ENCODE data around the gene RBM47.

The RBM47 gene

DNA sequence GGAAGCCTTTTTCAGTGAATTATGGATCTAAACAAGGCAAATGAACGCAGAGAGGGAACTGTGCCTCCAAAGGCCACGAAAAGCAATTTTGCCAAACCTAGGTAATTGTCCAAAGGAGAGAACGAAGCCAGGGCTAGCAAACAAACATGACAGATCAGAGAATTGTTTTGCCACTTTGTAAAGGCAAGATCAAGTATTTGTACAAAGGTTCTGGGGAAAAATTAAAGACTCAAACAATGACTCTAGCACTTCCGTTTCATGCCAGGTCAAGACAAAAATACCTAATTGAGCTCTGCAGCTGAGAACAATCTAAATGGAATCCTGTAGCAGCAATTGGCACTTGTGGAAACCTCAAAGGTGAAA lies 8.5 kb downstream of the RBM47 start:
- peaks cover 9% of the 10 kb centered on the region for H3K4me1 ChIP-seq
- no peak overlapping the region for H3K4me2 ChIP-seq (ENCODE audit: low read length)
- no peaks in the 10 kb centered on the region for H3K9me3 ChIP-seq (ENCODE audit: control insufficient read depth, low read length)
- TF ChIP-seq, protein P1, sequence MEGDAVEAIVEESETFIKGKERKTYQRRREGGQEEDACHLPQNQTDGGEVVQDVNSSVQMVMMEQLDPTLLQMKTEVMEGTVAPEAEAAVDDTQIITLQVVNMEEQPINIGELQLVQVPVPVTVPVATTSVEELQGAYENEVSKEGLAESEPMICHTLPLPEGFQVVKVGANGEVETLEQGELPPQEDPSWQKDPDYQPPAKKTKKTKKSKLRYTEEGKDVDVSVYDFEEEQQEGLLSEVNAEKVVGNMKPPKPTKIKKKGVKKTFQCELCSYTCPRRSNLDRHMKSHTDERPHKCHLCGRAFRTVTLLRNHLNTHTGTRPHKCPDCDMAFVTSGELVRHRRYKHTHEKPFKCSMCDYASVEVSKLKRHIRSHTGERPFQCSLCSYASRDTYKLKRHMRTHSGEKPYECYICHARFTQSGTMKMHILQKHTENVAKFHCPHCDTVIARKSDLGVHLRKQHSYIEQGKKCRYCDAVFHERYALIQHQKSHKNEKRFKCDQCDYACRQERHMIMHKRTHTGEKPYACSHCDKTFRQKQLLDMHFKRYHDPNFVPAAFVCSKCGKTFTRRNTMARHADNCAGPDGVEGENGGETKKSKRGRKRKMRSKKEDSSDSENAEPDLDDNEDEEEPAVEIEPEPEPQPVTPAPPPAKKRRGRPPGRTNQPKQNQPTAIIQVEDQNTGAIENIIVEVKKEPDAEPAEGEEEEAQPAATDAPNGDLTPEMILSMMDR (IDR thresholded peaks at IDR 0.05), result no peak
- H3K79me2 ChIP-seq, result peaks cover 41% of the 10 kb centered on the region
- peak overlapping the region; percentile 36 for H3K27ac ChIP-seq
- H3K9ac ChIP-seq, result no peak overlapping the region
- H3K36me3 ChIP-seq (ENCODE audit: control insufficient read depth, insufficient read depth, low read length), result no peaks in the 10 kb centered on the region
- H3K27me3 ChIP-seq (ENCODE audit: control insufficient read depth, insufficient read depth, low read length), result no peaks in the 10 kb centered on the region
- H2AFZ ChIP-seq, result no peak overlapping the region
- H3K4me3 ChIP-seq (ENCODE audit: low read depth, low read length), result no peak overlapping the region

- TF ChIP-seq, protein P1 (IDR thresholded peaks at IDR 0.05), result no peak
- Histone ChIP-seq H2AFZ (no peak overlapping the region), H3K4me1 (peaks cover 9% of the 10 kb centered on the region), H3K9ac (no peak overlapping the region), H3K4me3 (ENCODE audit: low read depth, low read length) (no peak overlapping the region), H3K27me3 (ENCODE audit: control insufficient read depth, insufficient read depth, low read length) (no peaks in the 10 kb centered on the region), H3K27ac (no peak overlapping the region), H3K79me2 (peaks cover 46% of the 10 kb centered on the region), H3K9me3 (ENCODE audit: control insufficient read depth, low read length) (no peaks in the 10 kb centered on the region), H3K36me3 (ENCODE audit: control insufficient read depth, insufficient read depth, low read length) (no peaks in the 10 kb centered on the region), H3K4me2 (ENCODE audit: low read length) (no peak overlapping the region)
These were observed 10.1 kb downstream of the RBM47 start for GRCh38 chr4:40619600-40619999.

DNA sequence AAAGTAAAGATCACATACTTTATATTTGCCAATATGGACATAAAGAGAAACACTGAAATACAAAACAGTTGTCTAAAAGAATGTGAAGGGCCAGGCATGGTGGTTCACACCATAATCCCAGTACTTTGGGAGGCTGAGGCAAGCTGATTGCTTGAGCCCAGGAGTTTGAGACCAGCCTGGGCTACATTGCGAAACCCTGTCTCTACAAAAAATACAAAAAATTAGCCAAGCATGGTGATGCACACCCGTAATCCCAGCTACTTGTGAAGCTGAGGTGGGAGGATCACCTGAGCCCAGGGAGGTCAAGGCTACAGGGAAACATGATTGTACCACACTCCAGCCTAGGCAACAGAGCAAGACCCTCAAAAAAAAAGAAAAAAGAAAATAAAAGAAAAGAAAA lies 11.8 kb downstream of the RBM47 start:
- no peaks in the 10 kb centered on the region for H3K27me3 ChIP-seq (ENCODE audit: control insufficient read depth, insufficient read depth, low read length)
- H3K79me2 ChIP-seq, result peaks cover 37% of the 10 kb centered on the region
- H3K9me3 ChIP-seq (ENCODE audit: control insufficient read depth, low read length), result no peaks in the 10 kb centered on the region
- no peaks in the 10 kb centered on the region for H3K36me3 ChIP-seq (ENCODE audit: control insufficient read depth, insufficient read depth, low read length)
- no peak overlapping the region for H2AFZ ChIP-seq
- TF ChIP-seq, protein P1 (IDR thresholded peaks at IDR 0.05), result no peak
- no peak overlapping the region for H3K9ac ChIP-seq
- H3K4me3 ChIP-seq (ENCODE audit: low read depth, low read length), result no peak overlapping the region
- no peak overlapping the region for H3K27ac ChIP-seq
- no peak overlapping the region for H3K4me2 ChIP-seq (ENCODE audit: low read length)
- H3K4me1 ChIP-seq, result peaks cover 12% of the 10 kb centered on the region

DNA sequence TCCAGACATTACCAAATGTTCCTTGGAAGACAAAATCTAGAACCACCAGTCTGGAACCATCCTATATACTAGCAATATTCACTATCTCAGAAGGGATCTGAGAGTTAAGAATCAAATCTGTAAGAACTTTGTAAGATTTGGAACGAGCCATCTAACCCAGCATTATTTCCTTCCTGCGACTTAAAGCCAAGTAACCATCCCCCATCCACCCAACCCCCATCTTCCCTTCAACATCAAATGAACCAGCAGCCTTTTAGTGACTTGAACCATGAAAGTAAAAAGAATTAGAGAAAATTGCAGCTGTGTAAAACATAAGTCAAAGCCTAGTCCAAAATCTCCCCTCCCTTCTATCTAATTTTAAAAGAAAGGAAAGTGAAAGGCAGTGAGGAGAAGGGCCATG lies 15.6 kb downstream of the RBM47 start:
- peaks cover 3% of the 10 kb centered on the region for H3K4me1 ChIP-seq
- no peak overlapping the region for H3K27ac ChIP-seq
- H3K36me3 ChIP-seq (ENCODE audit: control insufficient read depth, insufficient read depth, low read length), result no peaks in the 10 kb centered on the region
- no peak overlapping the region for H3K4me2 ChIP-seq (ENCODE audit: low read length)
- H2AFZ ChIP-seq, result no peak overlapping the region
- H3K79me2 ChIP-seq, result peaks cover 25% of the 10 kb centered on the region
- H3K4me3 ChIP-seq (ENCODE audit: low read depth, low read length), result no peak overlapping the region
- TF ChIP-seq, protein P1 (IDR thresholded peaks at IDR 0.05), result no peak
- no peaks in the 10 kb centered on the region for H3K9me3 ChIP-seq (ENCODE audit: control insufficient read depth, low read length)
- no peaks in the 10 kb centered on the region for H3K27me3 ChIP-seq (ENCODE audit: control insufficient read depth, insufficient read depth, low read length)
- no peak overlapping the region for H3K9ac ChIP-seq

GRCh38 chr4:40613456-40613855 lies 16.2 kb downstream of the RBM47 start:
- Histone ChIP-seq H3K4me2 (ENCODE audit: low read length) (no peak overlapping the region), H3K9ac (no peak overlapping the region), H3K4me1 (peaks cover 3% of the 10 kb centered on the region), H2AFZ (no peak overlapping the region), H3K4me3 (ENCODE audit: low read depth, low read length) (no peak overlapping the region), H3K9me3 (ENCODE audit: control insufficient read depth, low read length) (no peaks in the 10 kb centered on the region), H3K27me3 (ENCODE audit: control insufficient read depth, insufficient read depth, low read length) (no peaks in the 10 kb centered on the region), H3K27ac (no peak overlapping the region), H3K36me3 (ENCODE audit: control insufficient read depth, insufficient read depth, low read length) (no peaks in the 10 kb centered on the region), H3K79me2 (peaks cover 22% of the 10 kb centered on the region)
- TF ChIP-seq, protein P1 (IDR thresholded peaks at IDR 0.05), result no peak

All from parathyroid adenoma (tissue), 2 donors.